Hepatocyte (in vitro differentiated cells): ENCODE measurements around the gene TACR2. TPM values are rescaled to one million over a fixed set of nuclear protein-coding genes. Genes with fewer than 3 reads are reported as not detected.
A peak's percentile ranks its signal among the peaks of the same experiment; 100 is the strongest.

Experiments
- DNase-seq: peaks from one replicate; pipeline ENCODE4 v3.0.0-alpha.2; 2016; ENCODE audit warnings: low spot score
- H2AFZ ChIP-seq: fragments of 200-600 bp; sonication (generic); 2 replicates; pipeline ENCODE4 v1.6.0; 2016; ENCODE audit warnings: antibody characterized with exemption, mild to moderate bottlenecking
- H3K27ac ChIP-seq: fragments of 200-600 bp; sonication (generic); 2 replicates; pipeline ENCODE4 v1.5.1; 2016; ENCODE audit warnings: mild to moderate bottlenecking
- H3K27me3 ChIP-seq: fragments of 200-600 bp; sonication (generic); 2 replicates; pipeline ENCODE4 v1.6.1; 2016
- H3K36me3 ChIP-seq: fragments of 200-600 bp; sonication (generic); replicated peaks from 2 replicates; pipeline ENCODE4 v1.5.1; 2016; ENCODE audit warnings: low read depth; ENCODE audit not compliant: insufficient read depth
- H3K4me1 ChIP-seq: fragments of 200-600 bp; sonication (generic); 2 replicates; pipeline ENCODE4 v1.5.1; 2016; ENCODE audit warnings: mild to moderate bottlenecking, moderate library complexity; ENCODE audit not compliant: insufficient read depth
- H3K4me2 ChIP-seq: fragments of 200-600 bp; sonication (generic); 2 replicates; pipeline ENCODE4 v1.6.0; 2016
- H3K4me3 ChIP-seq: fragments of 200-600 bp; sonication (generic); 2 replicates; pipeline ENCODE4 v1.5.1; 2016; ENCODE audit warnings: mild to moderate bottlenecking
- H3K79me2 ChIP-seq: fragments of 200-600 bp; sonication (generic); 2 replicates; pipeline ENCODE4 v1.6.0; 2017; ENCODE audit warnings: mild to moderate bottlenecking
- H3K9me2 ChIP-seq: fragments of 200-600 bp; sonication (generic); replicated peaks from 2 replicates; pipeline ENCODE4 v1.6.0; 2017; ENCODE audit warnings: mild to moderate bottlenecking; ENCODE audit not compliant: insufficient read depth
- H3K9me3 ChIP-seq: fragments of 200-600 bp; sonication (generic); 2 replicates; pipeline ENCODE4 v1.5.1; 2016; ENCODE audit warnings: low read depth, mild to moderate bottlenecking
- H4K20me1 ChIP-seq: fragments of 200-600 bp; sonication (generic); 2 replicates; pipeline ENCODE4 v1.6.0; 2016; ENCODE audit warnings: mild to moderate bottlenecking; ENCODE audit not compliant: insufficient read depth, poor library complexity, severe bottlenecking
- CTCF ChIP-seq: fragments of 200-600 bp; sonication (generic); IDR thresholded peaks from 2 replicates; pipeline ENCODE4 v1.5.1; 2016; ENCODE audit warnings: antibody characterized with exemption, mild to moderate bottlenecking; ENCODE audit not compliant: poor library complexity
- EZH2 ChIP-seq: fragments of 200-600 bp; sonication (generic); IDR thresholded peaks from 2 replicates; pipeline ENCODE4 v1.6.1; 2016; ENCODE audit warnings: antibody characterized with exemption, mild to moderate bottlenecking, borderline replicate concordance
- EZH2phosphoT487 ChIP-seq: fragments of 200-600 bp; sonication (generic); IDR thresholded peaks from one replicate; pipeline ENCODE4 v1.6.1; 2018; ENCODE audit warnings: antibody characterized with exemption, mild to moderate bottlenecking, low read depth, moderate library complexity; ENCODE audit not compliant: unreplicated experiment, severe bottlenecking
- WGBS: methylation state at CpG from one replicate; pipeline ENCODE4 v1.1.6; 2016; ENCODE audit warnings: low lambda C conversion rate; ENCODE audit errors: missing lambda C conversion rate; 5-methylcytosine and 5-hydroxymethylcytosine counted together
- polyA plus RNA-seq: library from polyadenylated mRNA; unstranded; fragments of >200 nt; fragmentation: Nextera tagmentation; extraction: Ambion mirVana; gene quantifications from 2 replicates; pipeline ENCODE4 v1.2.1, GENCODE V29; 2016
- total RNA-seq: library from RNA; depleted of rRNA; stranded (reverse); fragments of >200 nt; gene quantifications from 2 replicates; pipeline ENCODE4 v1.2.3, GENCODE V29; 2014

The TACR2 gene
- total and polyA plus RNA-seq, 2 experiments from 2014 or later = 0.07 TPM; not detected in 1

- peak; percentile 84 for DNase-seq
- no peak overlapping the region for H2AFZ ChIP-seq
- WGBS = 43% methylated on average over 5 of the region's 5 CpGs
These were observed 9.0 kb upstream of the TACR2 start for GRCh38 chr10:69425511-69426298.

DNA sequence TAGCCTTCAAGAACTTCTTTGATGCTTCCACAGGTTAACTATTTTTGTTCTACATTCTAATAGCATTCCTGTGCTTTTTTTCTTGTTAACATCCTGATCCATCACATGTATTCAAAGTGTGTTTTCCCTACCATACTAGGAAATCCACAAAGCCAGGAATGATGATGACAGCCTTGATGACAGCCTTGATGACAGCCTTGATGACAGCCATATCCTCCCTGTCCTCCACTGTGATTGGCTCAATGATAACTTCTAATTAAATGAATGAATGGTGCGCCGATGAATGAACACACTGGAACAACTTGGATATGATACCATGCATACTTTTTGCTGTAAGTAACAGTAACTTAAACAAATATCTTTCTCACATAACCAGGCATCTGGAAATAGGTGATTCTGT lies 8.3 kb upstream of the TACR2 start:
- 100% methylated on average over 2 of the region's 2 CpGs for WGBS
- no peak overlapping the region for H3K4me2 ChIP-seq
- TF ChIP-seq EZH2phosphoT487 (no peak), CTCF (no peak), EZH2 (no peak)
- peak overlapping the region; percentile 85 for H3K27ac ChIP-seq
- H3K79me2 ChIP-seq = no peaks in the 10 kb centered on the region
- no peak overlapping the region for H3K4me3 ChIP-seq
- no peaks in the 10 kb centered on the region for H3K9me3 ChIP-seq
- H3K27me3 ChIP-seq = no peaks in the 10 kb centered on the region
- no peaks in the 10 kb centered on the region for H4K20me1 ChIP-seq
- no peak overlapping the region for H2AFZ ChIP-seq
- no peaks in the 10 kb centered on the region for H3K9me2 ChIP-seq
- H3K4me1 ChIP-seq = peaks cover 13% of the 10 kb centered on the region
- no peaks in the 10 kb centered on the region for H3K36me3 ChIP-seq
- DNase-seq = no peak

More at GRCh38 chr10:69425511-69426298, 9.0 kb upstream of the TACR2 start:
- Histone ChIP-seq H3K9me2 (no peaks in the 10 kb centered on the region), H3K4me1 (peaks cover 13% of the 10 kb centered on the region), H3K27me3 (no peaks in the 10 kb centered on the region), H3K4me2 (no peak overlapping the region), H3K27ac (peak overlapping the region; percentile 89), H3K36me3 (no peaks in the 10 kb centered on the region), H3K79me2 (no peaks in the 10 kb centered on the region), H3K9me3 (no peaks in the 10 kb centered on the region), H3K4me3 (no peak overlapping the region), H4K20me1 (no peaks in the 10 kb centered on the region)
- TF ChIP-seq CTCF (no peak), EZH2 (no peak), EZH2phosphoT487 (no peak)

DNA sequence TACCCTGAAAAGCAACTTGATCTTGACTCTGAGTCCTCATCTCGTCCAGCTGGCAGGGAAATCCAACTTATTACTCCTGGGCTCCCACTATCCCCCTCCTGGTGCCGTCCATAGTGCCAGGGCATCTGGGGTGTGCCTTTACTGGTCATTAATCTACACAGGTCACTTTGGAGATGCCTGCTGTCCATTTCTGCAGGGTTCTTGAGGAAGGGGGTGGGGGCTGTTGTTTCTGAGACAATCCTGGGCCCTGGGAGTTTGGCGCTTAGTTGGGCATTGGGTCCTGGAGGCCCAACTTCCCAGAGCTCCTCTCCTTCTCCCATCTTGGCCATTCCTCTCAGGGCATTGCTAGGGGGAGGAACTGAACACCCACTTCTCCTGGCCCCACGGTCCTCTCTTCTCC lies 6.0 kb upstream of the TACR2 start:
- no peak overlapping the region for H3K4me2 ChIP-seq
- no peaks in the 10 kb centered on the region for H3K79me2 ChIP-seq
- DNase-seq = no peak
- WGBS = 93% methylated on average over 4 of the region's 4 CpGs
- no peaks in the 10 kb centered on the region for H3K36me3 ChIP-seq
- no peak overlapping the region for H2AFZ ChIP-seq
- peaks cover 27% of the 10 kb centered on the region for H3K4me1 ChIP-seq
- no peak overlapping the region for H3K4me3 ChIP-seq
- no peaks in the 10 kb centered on the region for H3K9me3 ChIP-seq
- H3K27me3 ChIP-seq = no peaks in the 10 kb centered on the region
- TF ChIP-seq EZH2 = no peak
- no peak for TF ChIP-seq EZH2phosphoT487
- no peak for TF ChIP-seq CTCF
- no peak overlapping the region for H3K27ac ChIP-seq
- H4K20me1 ChIP-seq = no peaks in the 10 kb centered on the region
- H3K9me2 ChIP-seq = no peaks in the 10 kb centered on the region
